ENCODE results near the gene FYCO1.

Gene FYCO1

GRCh38 chr3:45984331-45985312, 11.0 kb downstream of the FYCO1 start:
- no peak for DNase-seq (ENCODE audit: low read depth in 2 of 2)

- no peak for DNase-seq (ENCODE audit: low read depth in 2 of 2)
Measured at GRCh38 chr3:45983770-45984169, 11.9 kb downstream of the FYCO1 start.

GRCh38 chr3:45981346-45982074, 14.1 kb downstream of the FYCO1 start:
- DNase-seq (ENCODE audit: low read depth in 2 of 2): no peak

GRCh38 chr3:45980819-45981218, 14.8 kb downstream of the FYCO1 start:
- DNase-seq (ENCODE audit: low read depth in 2 of 2): no peak

GRCh38 chr3:45980229-45980813, 15.3 kb downstream of the FYCO1 start:
- DNase-seq (ENCODE audit: low read depth in 2 of 2): no peak

- no peak for DNase-seq (ENCODE audit: low read depth in 2 of 2)
Measured at GRCh38 chr3:45979378-45979777, 16.2 kb downstream of the FYCO1 start.

GRCh38 chr3:45978006-45978761, 17.4 kb downstream of the FYCO1 start:
- no peak for DNase-seq (ENCODE audit: low read depth in 2 of 2)

GRCh38 chr3:45976191-45977091, 19.2 kb downstream of the FYCO1 start:
- no peak for DNase-seq (ENCODE audit: low read depth in 2 of 2)

- no peak for DNase-seq (ENCODE audit: low read depth in 2 of 2)
Measured at GRCh38 chr3:45975686-45976085, 19.9 kb downstream of the FYCO1 start.

- no peak for DNase-seq (ENCODE audit: low read depth in 2 of 2)
Measured at GRCh38 chr3:45974686-45975085, 20.9 kb downstream of the FYCO1 start.

GRCh38 chr3:45972534-45973402, 22.9 kb downstream of the FYCO1 start:
- DNase-seq (ENCODE audit: low read depth in 2 of 2): no peak

- DNase-seq (ENCODE audit: low read depth in 2 of 2): no peak
Measured at GRCh38 chr3:45969953-45970352, 25.7 kb downstream of the FYCO1 start.

GRCh38 chr3:45969116-45969515, 26.5 kb downstream of the FYCO1 start:
- DNase-seq (ENCODE audit: low read depth in 2 of 2): no peak

- DNase-seq (ENCODE audit: low read depth in 2 of 2): no peak
Measured at GRCh38 chr3:45968706-45969105, 26.9 kb downstream of the FYCO1 start.

- no peak for DNase-seq (ENCODE audit: low read depth in 2 of 2)
Measured at GRCh38 chr3:45968149-45968548, 27.5 kb downstream of the FYCO1 start.

- no peak for DNase-seq (ENCODE audit: low read depth in 2 of 2)
Measured at GRCh38 chr3:45967724-45968123, 27.9 kb downstream of the FYCO1 start.

GRCh38 chr3:45966950-45967640, 28.5 kb downstream of the FYCO1 start:
- no peak for DNase-seq (ENCODE audit: low read depth in 2 of 2)

- no peak for DNase-seq (ENCODE audit: low read depth in 2 of 2)
Measured at GRCh38 chr3:45966371-45966791, 29.2 kb downstream of the FYCO1 start.

- DNase-seq (ENCODE audit: low read depth in 2 of 2): no peak
Measured at GRCh38 chr3:45965653-45966052, 30.0 kb downstream of the FYCO1 start.

All from stimulated activated CD4-positive, alpha-beta T cell treated with anti-CD3 and anti-CD28 coated beads, Interleukin-1b, Interleukin-23, amount 100 ng/mL, for 1 hour (primary cell).